Heart left ventricle (tissue), 16 donors: ENCODE data around the gene PPP4R1. TPM values are rescaled to one million over a fixed set of nuclear protein-coding genes. Genes with fewer than 3 reads are reported as not detected.

Source experiments
- ATAC-seq, 4 donors: fragments of 200-7000 bp; cut with Tn5 transposase; one replicate each; pipeline ENCODE4 v1.9.1; 2020 to 2022; ENCODE audit warnings: moderate library complexity in 4 of 4, mild to moderate bottlenecking in 3 of 4, moderate number of reproducible peaks in 1 of 4
- DNase-seq, 5 donors: peaks; one replicate each; pipeline ENCODE4 v3.0.0-alpha.2; 2020
- H3K27ac ChIP-seq, 12 donors: fragments of 200-600 bp; sonication (generic) in 4 of 12; one replicate each; pipeline versions ENCODE4 v1.5.0 to v1.8.0; 2016 to 2022; ENCODE audit warnings: mild to moderate bottlenecking in 2 of 12
- H3K27me3 ChIP-seq, 9 donors: fragments of 200-600 bp; sonication (generic) in 2 of 9; one replicate each; pipeline versions ENCODE4 v1.5.1 to v1.8.0; 2016 to 2022; ENCODE audit warnings: mild to moderate bottlenecking in 3 of 9
- H3K36me3 ChIP-seq, 9 donors: fragments of 200-600 bp; sonication (generic) in 2 of 9; one replicate each; pipeline versions ENCODE4 v1.5.0 to v1.8.0; 2018 to 2022; ENCODE audit warnings: mild to moderate bottlenecking in 2 of 9
- H3K4me1 ChIP-seq, 12 donors: fragments of 200-600 bp; sonication (generic) in 4 of 12; one replicate each; pipeline versions ENCODE4 v1.5.0 to v1.8.0; 2016 to 2022; ENCODE audit warnings: mild to moderate bottlenecking in 3 of 12
- H3K4me3 ChIP-seq, 12 donors: fragments of 200-600 bp; sonication (generic) in 4 of 12; one replicate each; pipeline versions ENCODE4 v1.5.0 to v1.8.0; 2017 to 2022; ENCODE audit warnings: mild to moderate bottlenecking in 9 of 12, moderate library complexity in 4 of 12
- H3K9me3 ChIP-seq, 12 donors: fragments of 200-600 bp; sonication (generic) in 4 of 12; one replicate each; pipeline versions ENCODE4 v1.5.0 to v1.8.0; 2016 to 2022; ENCODE audit warnings: mild to moderate bottlenecking in 1 of 12
- POLR2A ChIP-seq, 2 donors: fragments of 450-650 bp; IDR thresholded peaks; one replicate each; pipeline ENCODE4 v1.6.1; 2017; ENCODE audit warnings: antibody characterized with exemption in 2 of 2, mild to moderate bottlenecking in 2 of 2, moderate library complexity in 2 of 2
- WGBS, 4 donors: extraction: QIAGEN DNeasy Blood & Tissue Kit in 2 of 4; methylation state at CpG; one replicate each; pipeline versions ENCODE4 v1.1.5 to v1.1.7; 2013 to 2018; 5-methylcytosine and 5-hydroxymethylcytosine counted together
- intact Hi-C, 10 donors: fragments of 100-400 bp; cut with DNase I; formaldehyde crosslinking; loops; one replicate each; pipeline versions ENCODE4 v1.11.1 to v1.14.2; 2022
- polyA plus RNA-seq, 2 donors: library from polyadenylated mRNA; stranded (reverse); fragments of 200-250 nt; gene quantifications; one replicate each; pipeline ENCODE4 v1.2.3, GENCODE V29; 2013
- total RNA-seq, 9 donors: library from RNA; depleted of rRNA in 2 of 9; stranded (reverse); fragments of >200 nt in 2 of 9; fragmentation: NEBNext Ultra II Directional in 3 of 9; extraction: Animal tissue kit (Norgen Biotek cat#: 25700) in 3 of 9; gene quantifications; one replicate each; pipeline versions ENCODE4 v1.1.0 to v1.2.4, GENCODE V29; 2016 to 2023
- TF ChIP-seq, protein P1 (sequence below), 12 donors: fragments of 200-600 bp; sonication (generic) in 4 of 12; IDR thresholded peaks; one replicate each; pipeline versions ENCODE4 v1.5.0 to v1.8.0; 2018 to 2022; ENCODE audit warnings: antibody characterized with exemption in 12 of 12, mild to moderate bottlenecking in 5 of 12
- donor health status: ischemic (EF 13 %, LVEDD 7.1; RV severe dilation, severe dysfunction).
- donor health status: healthy with polysubstance abuse.
- donor health status: DM: no; HTN: yes; CAD: no.
- donor health status: DM: no; HTN: no; CAD: no.
- donor health status: ischemic (EF 25% LVEDD 6.9; RV normal size, moderate dysfunction).
- donor health status: ischemic (EF 25% LVEDD 5.7; RV mildly dilated, moderate dysfunction).
- donor health status: healthy.
- donor health status: DM: yes; HTN: yes; CAD: no.
- donor health status: ischemic (EF 35%, LVEDD 5.7; RV mildly dilated, moderate dysfunction).
- donor health status: nonischemic (EF 11% LVEDD 7.7; RV severe dilation, severe dysfunction).
- donor health status: DM: yes; HTN: yes; CAD: no.
- donor health status: PGD.
- donor health status: ischemic (EF 29% LVEDD 5.4; RV normal size, mild dysfunction).
- donor health status: nonischemic (EF 23%, LVEDD 6.1; RV moderate dilation, normal function).

PPP4R1 gene
- total and polyA plus RNA-seq, 11 donors = 13.9 to 81.3 (median 59.8) TPM

DNA sequence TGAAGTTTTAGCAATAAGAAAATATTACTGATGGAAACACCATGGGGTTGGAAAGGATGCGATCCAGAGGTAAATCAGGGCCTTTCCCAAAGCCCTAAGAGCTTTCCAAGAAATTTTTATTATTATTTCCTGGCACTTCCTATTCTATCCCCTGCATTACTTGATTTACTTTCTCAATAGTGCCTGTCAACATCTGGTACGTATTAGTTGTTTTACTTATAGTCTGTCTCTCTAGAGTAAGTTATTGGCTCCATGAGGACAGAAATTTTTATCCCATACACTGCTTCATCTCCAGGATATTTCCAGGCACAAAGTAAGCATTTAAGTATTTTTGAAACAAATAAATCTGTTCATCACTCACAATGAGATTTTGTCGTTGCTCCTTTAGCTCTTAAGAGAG is 18.1 kb downstream of the PPP4R1 start:
- no peak for ATAC-seq
- Histone ChIP-seq H3K36me3 (peaks cover 0 to 28% (median 11%) of the 10 kb centered on the region in 9 donors), H3K27me3 (no peaks in the 10 kb centered on the region), H3K9me3 (peaks cover 0 to 43% (median 20%) of the 10 kb centered on the region in 12 donors), H3K4me1 (peaks cover 0 to 34% (median 12%) of the 10 kb centered on the region in 12 donors), H3K4me3 (no peak overlapping the region), H3K27ac (no peak overlapping the region)
- intact Hi-C loops = loop anchor here in 1 of 10 donors (10.0 kb wide), 1 partner anchor 349 kb away; no protein-coding TSS in a partner anchor
- WGBS, 4 donors = 65 to 73% (median 70%) methylated on average over 3 of the region's 3 CpGs
- no peak for DNase-seq
- no peak for TF ChIP-seq POLR2A (IDR thresholded peaks at IDR 0.05)
- TF ChIP-seq, protein P1, sequence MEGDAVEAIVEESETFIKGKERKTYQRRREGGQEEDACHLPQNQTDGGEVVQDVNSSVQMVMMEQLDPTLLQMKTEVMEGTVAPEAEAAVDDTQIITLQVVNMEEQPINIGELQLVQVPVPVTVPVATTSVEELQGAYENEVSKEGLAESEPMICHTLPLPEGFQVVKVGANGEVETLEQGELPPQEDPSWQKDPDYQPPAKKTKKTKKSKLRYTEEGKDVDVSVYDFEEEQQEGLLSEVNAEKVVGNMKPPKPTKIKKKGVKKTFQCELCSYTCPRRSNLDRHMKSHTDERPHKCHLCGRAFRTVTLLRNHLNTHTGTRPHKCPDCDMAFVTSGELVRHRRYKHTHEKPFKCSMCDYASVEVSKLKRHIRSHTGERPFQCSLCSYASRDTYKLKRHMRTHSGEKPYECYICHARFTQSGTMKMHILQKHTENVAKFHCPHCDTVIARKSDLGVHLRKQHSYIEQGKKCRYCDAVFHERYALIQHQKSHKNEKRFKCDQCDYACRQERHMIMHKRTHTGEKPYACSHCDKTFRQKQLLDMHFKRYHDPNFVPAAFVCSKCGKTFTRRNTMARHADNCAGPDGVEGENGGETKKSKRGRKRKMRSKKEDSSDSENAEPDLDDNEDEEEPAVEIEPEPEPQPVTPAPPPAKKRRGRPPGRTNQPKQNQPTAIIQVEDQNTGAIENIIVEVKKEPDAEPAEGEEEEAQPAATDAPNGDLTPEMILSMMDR (IDR thresholded peaks at IDR 0.05) = no peak

DNA sequence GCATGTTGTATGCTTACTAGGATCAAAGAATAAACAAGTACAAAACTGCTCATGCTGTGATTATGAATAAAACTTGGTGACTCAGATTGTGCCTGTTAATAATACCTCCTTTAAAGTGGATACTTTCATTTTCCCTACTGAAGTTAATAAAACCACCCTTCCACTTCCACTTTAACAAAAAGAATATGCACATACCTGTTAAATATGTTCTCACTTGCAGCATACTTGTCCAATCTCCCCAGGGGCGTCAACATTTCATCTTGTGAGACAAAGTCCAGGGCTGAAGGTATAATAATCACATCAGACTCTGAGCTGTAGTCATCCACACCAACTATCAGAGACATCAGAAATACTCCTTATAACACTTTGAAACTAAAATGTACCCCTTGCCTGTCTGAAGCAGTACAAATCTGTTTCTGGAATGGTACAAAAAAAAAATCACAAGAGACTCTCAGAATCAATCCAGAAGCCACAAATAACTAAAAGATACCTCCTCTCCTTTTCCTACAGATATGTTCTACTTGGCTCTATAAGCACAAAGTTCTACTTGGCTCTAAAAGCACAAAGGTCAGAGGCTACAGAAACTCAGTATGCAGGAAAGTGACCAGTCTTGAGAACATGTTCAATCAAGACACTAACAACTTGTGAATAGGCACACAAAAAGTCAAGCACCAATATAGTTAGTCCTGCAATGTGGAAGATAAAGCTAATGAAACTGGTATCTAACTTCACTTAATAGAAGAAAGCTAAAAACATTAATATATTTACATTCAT is 19.3 kb downstream of the PPP4R1 start:
- no peak overlapping the region for H3K4me3 ChIP-seq
- ATAC-seq = peak in 1 of 4 donors; percentile 34
- DNase-seq = no peak
- TF ChIP-seq, protein P1 (IDR thresholded peaks at IDR 0.05) = no peak
- WGBS, 4 donors = 21 to 39% (median 32%) methylated on average over 1 of the region's 1 CpG
- intact Hi-C loops = loop anchor here in 1 of 10 donors (10.0 kb wide), 1 partner anchor 350 kb away; no protein-coding TSS in a partner anchor
- peaks cover 0 to 40% (median 11%) of the 10 kb centered on the region in 9 donors for H3K36me3 ChIP-seq
- H3K27ac ChIP-seq = peak overlapping the region in 1 of 12 donors; percentile 38
- H3K4me1 ChIP-seq = peaks cover 0 to 34% (median 12%) of the 10 kb centered on the region in 12 donors
- no peaks in the 10 kb centered on the region for H3K27me3 ChIP-seq
- peaks cover 0 to 31% (median 13%) of the 10 kb centered on the region in 12 donors for H3K9me3 ChIP-seq

DNA sequence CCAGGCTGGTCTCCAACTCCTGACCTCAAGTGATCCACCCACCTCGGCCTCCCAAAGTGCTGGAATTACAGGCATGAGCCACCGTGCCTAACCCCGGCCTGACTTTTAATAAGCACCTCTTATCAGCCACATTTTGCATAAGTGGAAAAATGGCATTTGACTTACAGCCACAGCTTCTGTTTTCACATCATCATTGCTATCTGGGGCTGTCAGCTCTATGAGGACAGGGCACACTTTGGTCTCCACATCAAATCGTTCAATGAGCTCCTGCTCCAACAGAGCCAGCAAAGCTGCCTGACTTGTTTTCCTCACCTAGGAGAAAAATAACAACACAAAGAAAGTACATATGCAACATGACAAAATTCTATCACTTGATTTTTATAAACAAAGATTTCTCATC is 26.4 kb downstream of the PPP4R1 start:
- H3K4me1 ChIP-seq = peaks cover 0 to 4% (median 0%) of the 10 kb centered on the region in 12 donors
- peak overlapping the region in 2 of 12 donors; percentile 10 to 18 for H3K27ac ChIP-seq
- peak in 1 of 5 donors; percentile 38 for DNase-seq
- H3K36me3 ChIP-seq = peaks cover 0 to 99% (median 67%) of the 10 kb centered on the region in 9 donors
- 39 to 64% (median 53%) methylated on average over 4 of the region's 4 CpGs for WGBS, 4 donors
- H3K9me3 ChIP-seq = no peaks in the 10 kb centered on the region
- TF ChIP-seq POLR2A (IDR thresholded peaks at IDR 0.05) = no peak
- TF ChIP-seq, protein P1 (IDR thresholded peaks at IDR 0.05) = no peak
- H3K27me3 ChIP-seq = no peaks in the 10 kb centered on the region
- intact Hi-C loops = loop anchor here in 2 of 10 donors (5.0 to 10.0 kb wide), 2 partner anchors 84 to 937 kb away; partner anchors contain the start of gene NAPG (in 1 of the 2)
- peak; percentile 56 to 92 (median 82) for ATAC-seq
- H3K4me3 ChIP-seq = no peak overlapping the region

DNA sequence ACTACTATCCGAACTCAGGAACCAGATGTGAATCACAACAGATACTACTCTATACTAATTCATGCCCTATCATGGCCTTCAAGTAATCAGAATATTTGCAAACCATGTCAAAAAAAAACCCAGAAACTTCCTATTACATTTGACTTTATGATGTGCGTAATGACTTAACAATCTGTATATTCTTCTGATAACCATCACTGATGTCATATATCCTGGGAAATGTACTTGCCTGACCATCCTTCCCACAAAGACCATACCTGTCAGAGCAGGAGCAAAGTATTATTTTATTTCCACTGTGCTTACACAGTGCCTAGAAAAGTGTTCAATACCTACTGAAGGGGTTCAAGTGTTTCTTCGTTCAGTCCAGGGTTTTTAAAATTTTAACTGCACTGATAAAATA is 27.5 kb downstream of the PPP4R1 start:
- intact Hi-C loops = loop anchor here in 2 of 10 donors (5.0 to 10.0 kb wide), 2 partner anchors 85 to 938 kb away; partner anchors contain the start of gene NAPG (in 1 of the 2)
- DNase-seq (no peak), ATAC-seq (no peak)
- TF ChIP-seq POLR2A (IDR thresholded peaks at IDR 0.05) = no peak
- Histone ChIP-seq H3K4me3 (no peak overlapping the region), H3K27me3 (no peaks in the 10 kb centered on the region), H3K4me1 (peaks cover 0 to 4% (median 0%) of the 10 kb centered on the region in 12 donors), H3K36me3 (peaks cover 0 to 99% (median 78%) of the 10 kb centered on the region in 9 donors), H3K9me3 (peaks cover 0 to 7% (median 0%) of the 10 kb centered on the region in 12 donors), H3K27ac (no peak overlapping the region)
- WGBS, 4 donors = 92 to 95% (median 94%) methylated on average over 3 of the region's 3 CpGs
